A673 (cell line): ENCODE measurements around the gene PNPLA5.

ENCODE experiments used
- EZH2 ChIP-seq: fragments of 200-600 bp; sonication (generic); IDR thresholded peaks from 2 replicates; pipeline ENCODE4 v1.6.1; 2017; ENCODE audit warnings: borderline replicate concordance, low read depth, mild to moderate bottlenecking, mixed read lengths, antibody characterized with exemption, low read length; ENCODE audit not compliant: poor library complexity, severe bottlenecking
- TF ChIP-seq, protein P1 (sequence below): fragments of 300-800, 200-600 bp; sonication (generic); conservative IDR thresholded peaks from 2 replicates; pipeline ENCODE4 v1.5.1; 2017; ENCODE audit warnings: low read depth, mild to moderate bottlenecking, antibody characterized with exemption, low read length, moderate library complexity, mixed read lengths

DNA sequence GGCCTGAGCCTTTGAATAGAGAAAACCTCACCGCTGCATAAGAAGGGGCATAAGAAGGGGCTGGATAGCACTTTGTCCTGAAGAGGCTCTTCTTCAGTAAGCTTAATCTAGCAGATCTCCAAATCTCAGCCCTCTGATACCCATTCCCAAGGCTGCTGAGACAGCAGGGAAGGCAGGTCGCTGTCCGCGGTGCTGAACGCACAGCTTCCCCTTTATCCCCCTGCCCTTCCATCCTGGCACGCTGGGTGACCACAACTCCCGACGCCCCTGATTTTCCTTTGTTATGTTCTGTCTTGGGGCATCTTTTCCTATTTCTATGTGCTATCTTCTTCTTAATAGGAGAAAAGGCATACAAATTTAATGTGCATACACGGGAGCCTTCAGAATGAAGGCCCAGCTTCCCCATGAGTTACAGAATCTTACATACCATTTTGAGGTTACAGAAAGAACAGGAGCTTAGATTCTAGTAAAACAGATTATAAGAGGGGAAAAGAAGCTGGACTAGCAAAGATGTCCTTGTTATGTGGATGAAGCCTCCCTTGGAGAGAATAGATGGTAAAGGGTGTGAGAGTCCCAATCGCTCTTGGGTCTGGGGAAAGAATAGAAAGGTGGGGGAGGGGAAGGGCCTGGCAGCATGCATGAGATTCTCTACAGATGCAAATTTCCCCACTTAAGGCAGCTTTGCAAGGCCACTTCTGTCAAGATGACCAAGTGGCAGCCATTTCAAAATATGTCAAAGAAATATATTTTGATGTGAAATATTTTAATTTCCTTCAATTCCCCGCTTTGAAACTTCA, 23.8 kb downstream of the PNPLA5 start:
- TF ChIP-seq, protein P1, sequence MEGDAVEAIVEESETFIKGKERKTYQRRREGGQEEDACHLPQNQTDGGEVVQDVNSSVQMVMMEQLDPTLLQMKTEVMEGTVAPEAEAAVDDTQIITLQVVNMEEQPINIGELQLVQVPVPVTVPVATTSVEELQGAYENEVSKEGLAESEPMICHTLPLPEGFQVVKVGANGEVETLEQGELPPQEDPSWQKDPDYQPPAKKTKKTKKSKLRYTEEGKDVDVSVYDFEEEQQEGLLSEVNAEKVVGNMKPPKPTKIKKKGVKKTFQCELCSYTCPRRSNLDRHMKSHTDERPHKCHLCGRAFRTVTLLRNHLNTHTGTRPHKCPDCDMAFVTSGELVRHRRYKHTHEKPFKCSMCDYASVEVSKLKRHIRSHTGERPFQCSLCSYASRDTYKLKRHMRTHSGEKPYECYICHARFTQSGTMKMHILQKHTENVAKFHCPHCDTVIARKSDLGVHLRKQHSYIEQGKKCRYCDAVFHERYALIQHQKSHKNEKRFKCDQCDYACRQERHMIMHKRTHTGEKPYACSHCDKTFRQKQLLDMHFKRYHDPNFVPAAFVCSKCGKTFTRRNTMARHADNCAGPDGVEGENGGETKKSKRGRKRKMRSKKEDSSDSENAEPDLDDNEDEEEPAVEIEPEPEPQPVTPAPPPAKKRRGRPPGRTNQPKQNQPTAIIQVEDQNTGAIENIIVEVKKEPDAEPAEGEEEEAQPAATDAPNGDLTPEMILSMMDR = no peak
- no peak for TF ChIP-seq EZH2
